ENCODE measurements around the gene RPP14.

DNA sequence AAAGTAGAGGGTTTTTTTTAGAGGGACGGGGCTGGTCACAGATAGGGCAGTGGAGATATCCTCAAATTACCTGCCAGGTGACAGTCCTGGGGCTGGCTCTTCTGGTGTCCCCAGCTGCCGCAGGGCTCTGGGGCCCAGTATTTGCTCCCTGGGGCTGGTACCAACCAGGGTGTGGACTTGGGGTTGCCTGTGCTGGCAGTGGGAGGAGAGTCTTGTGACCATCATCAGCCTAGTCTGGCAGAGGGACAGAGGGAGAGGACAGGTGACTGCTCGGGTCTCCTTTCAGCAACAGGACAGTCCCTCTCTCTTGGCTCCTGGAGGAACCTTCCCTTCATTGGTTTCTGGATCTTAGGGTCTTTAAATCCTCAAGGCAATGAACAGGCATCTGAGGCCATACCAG, 7.9 kb upstream of the RPP14 start:
- TF ChIP-seq, protein P1, sequence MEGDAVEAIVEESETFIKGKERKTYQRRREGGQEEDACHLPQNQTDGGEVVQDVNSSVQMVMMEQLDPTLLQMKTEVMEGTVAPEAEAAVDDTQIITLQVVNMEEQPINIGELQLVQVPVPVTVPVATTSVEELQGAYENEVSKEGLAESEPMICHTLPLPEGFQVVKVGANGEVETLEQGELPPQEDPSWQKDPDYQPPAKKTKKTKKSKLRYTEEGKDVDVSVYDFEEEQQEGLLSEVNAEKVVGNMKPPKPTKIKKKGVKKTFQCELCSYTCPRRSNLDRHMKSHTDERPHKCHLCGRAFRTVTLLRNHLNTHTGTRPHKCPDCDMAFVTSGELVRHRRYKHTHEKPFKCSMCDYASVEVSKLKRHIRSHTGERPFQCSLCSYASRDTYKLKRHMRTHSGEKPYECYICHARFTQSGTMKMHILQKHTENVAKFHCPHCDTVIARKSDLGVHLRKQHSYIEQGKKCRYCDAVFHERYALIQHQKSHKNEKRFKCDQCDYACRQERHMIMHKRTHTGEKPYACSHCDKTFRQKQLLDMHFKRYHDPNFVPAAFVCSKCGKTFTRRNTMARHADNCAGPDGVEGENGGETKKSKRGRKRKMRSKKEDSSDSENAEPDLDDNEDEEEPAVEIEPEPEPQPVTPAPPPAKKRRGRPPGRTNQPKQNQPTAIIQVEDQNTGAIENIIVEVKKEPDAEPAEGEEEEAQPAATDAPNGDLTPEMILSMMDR (IDR thresholded peaks at IDR 0.05) = no peak
- TF ChIP-seq POLR2A (IDR thresholded peaks at IDR 0.05) = no peak
